ENCODE measurements around the gene NPFFR1.
"Not testable (repeated sequence)": the region's sequence is repeated elsewhere in the genome, so short reads cannot be mapped to it uniquely, and the experiment has no call there.

NPFFR1 gene

GRCh38 chr10:70284542-70285475, 1.0 kb upstream of the NPFFR1 start:
- no peak for DNase-seq

GRCh38 chr10:70283071-70283444, 746 bp downstream of the NPFFR1 start:
- DNase-seq, result no peak

- no peak for DNase-seq
Measured at GRCh38 chr10:70281609-70282008, 2.2 kb downstream of the NPFFR1 start.

- DNase-seq, result no peak
Measured at GRCh38 chr10:70280099-70280498, 3.7 kb downstream of the NPFFR1 start.

- DNase-seq, result no peak
Measured at GRCh38 chr10:70277396-70278030, 6.3 kb downstream of the NPFFR1 start.

GRCh38 chr10:70274643-70275042, 9.2 kb downstream of the NPFFR1 start:
- no peak for DNase-seq

- DNase-seq, result peak; percentile 37 to 41
Measured at GRCh38 chr10:70272925-70273316, 10.9 kb downstream of the NPFFR1 start.

GRCh38 chr10:70271996-70272924, 11.5 kb downstream of the NPFFR1 start:
- no peak for DNase-seq

- no peak for DNase-seq
Measured at GRCh38 chr10:70270952-70271351, 12.9 kb downstream of the NPFFR1 start.

- DNase-seq, result no peak
Measured at GRCh38 chr10:70269741-70270140, 14.1 kb downstream of the NPFFR1 start.

GRCh38 chr10:70268376-70268775, 15.4 kb downstream of the NPFFR1 start:
- no peak for DNase-seq

GRCh38 chr10:70267161-70267933, 16.5 kb downstream of the NPFFR1 start:
- peak; percentile 42 to 48 for DNase-seq

GRCh38 chr10:70266701-70267100, 17.1 kb downstream of the NPFFR1 start:
- DNase-seq, result no peak

GRCh38 chr10:70266056-70266455, 17.7 kb downstream of the NPFFR1 start:
- no peak for DNase-seq

GRCh38 chr10:70265032-70265689, 18.6 kb downstream of the NPFFR1 start:
- DNase-seq, result no peak

- no peak for DNase-seq
Measured at GRCh38 chr10:70260734-70261133, 23.1 kb downstream of the NPFFR1 start.

GRCh38 chr10:70260259-70260658, 23.5 kb downstream of the NPFFR1 start:
- no peak for DNase-seq

GRCh38 chr10:70258216-70258615, 25.6 kb downstream of the NPFFR1 start:
- DNase-seq, result no peak

GRCh38 chr10:70257816-70258215, 26.0 kb downstream of the NPFFR1 start:
- not testable (repeated sequence) for DNase-seq

- no peak for DNase-seq
Measured at GRCh38 chr10:70256463-70256862, 27.3 kb downstream of the NPFFR1 start.

Measured in activated T-cell treated with anti-CD3 and anti-CD28 coated beads, Interleukin-2, amount 50 U/mL, for 48 hours (primary cell).